ENCODE results near the gene ANGPT4. TPM values are rescaled to one million over a fixed set of nuclear protein-coding genes. Genes with fewer than 3 reads are reported as not detected.

Gene ANGPT4
- total RNA-seq, 1 donor from 2014 or later, result not detected

DNA sequence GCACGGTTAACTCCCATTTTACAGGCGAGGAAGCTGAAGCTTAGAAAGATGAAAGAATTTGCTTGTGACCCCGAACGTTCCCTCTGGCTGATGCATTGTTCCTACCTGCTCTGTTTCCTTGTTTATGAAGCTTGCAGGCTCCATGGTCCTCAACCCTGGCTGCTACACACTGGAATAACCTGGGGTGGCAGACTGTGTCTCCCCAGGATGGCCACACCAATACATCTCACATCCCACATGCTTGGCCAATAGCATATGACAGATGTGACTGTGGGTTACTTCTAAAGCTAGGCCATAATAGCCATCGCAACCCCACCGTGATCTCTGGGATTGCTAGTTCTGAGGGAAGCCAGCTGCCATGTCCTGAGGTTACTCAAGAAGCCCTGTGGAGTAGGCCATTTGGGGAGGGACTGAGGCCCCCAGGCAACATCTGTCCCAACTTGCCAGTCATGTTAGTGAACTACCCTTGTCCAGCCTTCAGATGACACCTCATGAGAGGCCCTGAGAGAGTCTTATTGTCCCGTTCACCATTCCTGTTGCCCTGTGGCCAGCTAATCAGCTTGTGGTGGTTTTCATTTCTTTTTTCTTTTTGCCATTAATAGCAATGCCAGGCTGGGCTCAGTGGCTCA, 89.3 kb downstream of the ANGPT4 start:
- ChIA-PET POLR2A (no interaction called here), CTCF (interaction anchor here (1.5 kb wide), 1 partner anchor 129 kb away, joined by 3 read pairs; no protein-coding TSS in a partner anchor)
- ATAC-seq (ENCODE audit: low read depth) (no peak), DNase-seq (no peak)
- Mint-ChIP-seq H3K36me3 (ENCODE audit: low read depth) (no peaks in the 10 kb centered on the region), H3K27ac (no peak overlapping the region), H3K4me3 (no peak overlapping the region), H3K9me3 (no peaks in the 10 kb centered on the region), H3K27me3 (peaks cover 3% of the 10 kb centered on the region), H3K4me1 (no peaks in the 10 kb centered on the region)
- intact Hi-C loops (cut with micrococcal nuclease), result no loop called here
- TF ChIP-seq CTCF (IDR thresholded peaks at IDR 0.05), result no peak

- intact Hi-C loops (cut with micrococcal nuclease), result no loop called here
- H3K4me1 Mint-ChIP-seq, result no peaks in the 10 kb centered on the region
- DNase-seq (no peak), ATAC-seq (ENCODE audit: low read depth) (no peak)
- H3K27me3 Mint-ChIP-seq, result peaks cover 3% of the 10 kb centered on the region
- no peaks in the 10 kb centered on the region for H3K36me3 Mint-ChIP-seq (ENCODE audit: low read depth)
- no peak overlapping the region for H3K4me3 Mint-ChIP-seq
- no peaks in the 10 kb centered on the region for H3K9me3 Mint-ChIP-seq
- H3K27ac Mint-ChIP-seq, result no peak overlapping the region
- TF ChIP-seq CTCF (IDR thresholded peaks at IDR 0.05), result no peak
- ChIA-PET POLR2A (no interaction called here), CTCF (no interaction called here)
Observed at GRCh38 chr20:825710-826421, 90.3 kb downstream of the ANGPT4 start.

- no peak for TF ChIP-seq CTCF (IDR thresholded peaks at IDR 0.05)
- POLR2A ChIA-PET, result no interaction called here
- H3K9me3 Mint-ChIP-seq, result no peaks in the 10 kb centered on the region
- H3K36me3 Mint-ChIP-seq (ENCODE audit: low read depth), result no peaks in the 10 kb centered on the region
- H3K27ac Mint-ChIP-seq, result no peak overlapping the region
- ATAC-seq (ENCODE audit: low read depth), result no peak
- no peak overlapping the region for H3K4me3 Mint-ChIP-seq
- CTCF ChIA-PET, result no interaction called here
- H3K27me3 Mint-ChIP-seq, result peaks cover 3% of the 10 kb centered on the region
- intact Hi-C loops (cut with micrococcal nuclease), result no loop called here
- no peaks in the 10 kb centered on the region for H3K4me1 Mint-ChIP-seq
- DNase-seq, result no peak
Observed at GRCh38 chr20:824916-825315, 91.2 kb downstream of the ANGPT4 start.

DNA sequence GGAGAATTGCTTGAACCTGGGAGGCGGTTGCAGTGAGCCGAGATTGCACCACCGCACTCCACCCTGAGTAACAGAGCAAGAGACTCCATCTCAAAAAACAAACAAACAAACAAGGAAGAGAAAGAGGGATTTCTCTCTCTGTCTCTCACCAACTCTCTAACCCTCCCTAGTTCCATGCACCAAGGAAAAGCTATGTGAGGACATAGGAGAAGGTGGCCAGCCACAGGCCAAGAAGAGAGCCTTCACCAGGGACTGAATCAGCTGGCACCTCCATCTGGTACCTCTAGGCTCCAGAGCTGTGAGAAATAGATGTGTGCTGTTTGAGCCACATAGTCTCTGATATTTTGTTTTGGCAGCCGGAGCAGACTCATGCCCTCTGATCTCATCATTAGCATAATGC, 91.6 kb downstream of the ANGPT4 start:
- Mint-ChIP-seq H3K27me3 (peaks cover 3% of the 10 kb centered on the region), H3K4me3 (no peak overlapping the region), H3K27ac (no peak overlapping the region), H3K36me3 (ENCODE audit: low read depth) (no peaks in the 10 kb centered on the region), H3K4me1 (no peaks in the 10 kb centered on the region), H3K9me3 (no peaks in the 10 kb centered on the region)
- TF ChIP-seq CTCF (IDR thresholded peaks at IDR 0.05), result no peak
- ATAC-seq (ENCODE audit: low read depth) (no peak), DNase-seq (no peak)
- POLR2A ChIA-PET, result interaction anchor here (0.6 kb wide), 1 partner anchor 391 kb away, joined by 3 read pairs; no protein-coding TSS in a partner anchor
- intact Hi-C loops (cut with micrococcal nuclease), result no loop called here
- CTCF ChIA-PET, result no interaction called here

DNA sequence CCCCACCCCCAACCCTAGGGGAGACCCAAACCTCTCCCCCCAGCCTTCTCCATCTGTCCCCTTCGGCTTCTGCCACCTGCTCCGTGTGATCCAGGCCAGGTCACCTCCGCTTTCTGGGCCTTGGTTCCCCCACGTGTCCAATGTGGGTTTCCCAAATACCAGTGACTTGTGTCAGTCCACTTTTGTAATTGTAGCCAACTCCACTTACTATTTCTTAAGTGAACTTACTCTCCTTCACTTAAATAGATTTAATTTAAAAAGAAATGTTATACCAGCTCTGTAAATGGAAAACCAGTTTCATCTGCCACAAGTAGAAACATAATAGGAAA, 92.6 kb downstream of the ANGPT4 start:
- Mint-ChIP-seq H3K9me3 (no peaks in the 10 kb centered on the region), H3K27ac (no peak overlapping the region), H3K4me3 (no peak overlapping the region), H3K27me3 (peaks cover 3% of the 10 kb centered on the region), H3K4me1 (no peaks in the 10 kb centered on the region), H3K36me3 (ENCODE audit: low read depth) (no peaks in the 10 kb centered on the region)
- ChIA-PET CTCF (no interaction called here), POLR2A (no interaction called here)
- no peak for TF ChIP-seq CTCF (IDR thresholded peaks at IDR 0.05)
- intact Hi-C loops (cut with micrococcal nuclease), result no loop called here
- ATAC-seq (ENCODE audit: low read depth) (no peak), DNase-seq (no peak)
